Mammary epithelial cell (primary cell): ENCODE results near the gene CST3.

Source experiments
- EZH2 ChIP-seq: IDR thresholded peaks from 2 replicates; pipeline ENCODE4 v1.6.1; 2012; ENCODE audit warnings: low read length, inconsistent platforms, borderline replicate concordance
- TF ChIP-seq, protein P1 (sequence below), 2 donors: IDR thresholded peaks in 1 of 2; conservative IDR thresholded peaks in 1 of 2; 2 replicates each; pipeline ENCODE4 v1.5.1; 2011 to 2012; ENCODE audit warnings: inconsistent platforms in 2 of 2, low read length in 2 of 2, mild to moderate bottlenecking in 2 of 2, control low read depth in 1 of 2, low read depth in 1 of 2; ENCODE audit not compliant: insufficient read depth in 1 of 2; ENCODE audit errors: extremely low read depth in 1 of 2

DNA sequence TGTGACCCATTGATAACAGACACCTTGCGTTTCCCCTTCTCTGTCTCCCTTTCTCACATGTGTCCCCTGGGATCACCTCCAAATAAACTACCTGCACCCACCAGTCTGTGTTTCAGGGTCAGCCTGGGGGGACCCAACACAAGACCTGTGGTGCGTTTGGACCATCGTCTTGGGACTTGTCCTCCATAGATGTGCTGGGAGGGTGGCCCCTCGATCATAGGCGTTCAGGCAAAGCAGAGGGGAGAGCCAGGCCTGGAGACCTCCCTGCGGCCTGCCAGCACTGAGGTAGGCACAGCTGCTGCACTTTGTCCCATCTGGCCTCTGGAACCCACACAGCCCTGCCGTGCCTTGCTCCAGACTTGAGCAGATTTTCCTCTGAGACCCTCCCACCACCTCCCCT lies 50.1 kb downstream of the CST3 start:
- TF ChIP-seq, protein P1, sequence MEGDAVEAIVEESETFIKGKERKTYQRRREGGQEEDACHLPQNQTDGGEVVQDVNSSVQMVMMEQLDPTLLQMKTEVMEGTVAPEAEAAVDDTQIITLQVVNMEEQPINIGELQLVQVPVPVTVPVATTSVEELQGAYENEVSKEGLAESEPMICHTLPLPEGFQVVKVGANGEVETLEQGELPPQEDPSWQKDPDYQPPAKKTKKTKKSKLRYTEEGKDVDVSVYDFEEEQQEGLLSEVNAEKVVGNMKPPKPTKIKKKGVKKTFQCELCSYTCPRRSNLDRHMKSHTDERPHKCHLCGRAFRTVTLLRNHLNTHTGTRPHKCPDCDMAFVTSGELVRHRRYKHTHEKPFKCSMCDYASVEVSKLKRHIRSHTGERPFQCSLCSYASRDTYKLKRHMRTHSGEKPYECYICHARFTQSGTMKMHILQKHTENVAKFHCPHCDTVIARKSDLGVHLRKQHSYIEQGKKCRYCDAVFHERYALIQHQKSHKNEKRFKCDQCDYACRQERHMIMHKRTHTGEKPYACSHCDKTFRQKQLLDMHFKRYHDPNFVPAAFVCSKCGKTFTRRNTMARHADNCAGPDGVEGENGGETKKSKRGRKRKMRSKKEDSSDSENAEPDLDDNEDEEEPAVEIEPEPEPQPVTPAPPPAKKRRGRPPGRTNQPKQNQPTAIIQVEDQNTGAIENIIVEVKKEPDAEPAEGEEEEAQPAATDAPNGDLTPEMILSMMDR (conservative IDR thresholded peaks at IDR 0.05 in 1 of 2, IDR thresholded peaks at IDR 0.05 in 1 of 2; ENCODE audit: extremely low read depth in 1 of 2, insufficient read depth in 1 of 2, low read depth in 1 of 2, low read length in 2 of 2): no peak
- TF ChIP-seq EZH2: no peak
